GM18873 (cell line): ENCODE results near the gene DUSP6.
A peak's percentile ranks its signal among the peaks of the same experiment; 100 is the strongest.

Experiments used
- ATAC-seq: cut with Tn5 transposase; IDR thresholded peaks from one replicate; pipeline ENCODE4 v1.9.1; 2021; ENCODE audit warnings: mild to moderate bottlenecking, moderate library complexity, moderate number of reproducible peaks; ENCODE audit not compliant: unreplicated experiment, low FRiP score

The DUSP6 gene, protein sequence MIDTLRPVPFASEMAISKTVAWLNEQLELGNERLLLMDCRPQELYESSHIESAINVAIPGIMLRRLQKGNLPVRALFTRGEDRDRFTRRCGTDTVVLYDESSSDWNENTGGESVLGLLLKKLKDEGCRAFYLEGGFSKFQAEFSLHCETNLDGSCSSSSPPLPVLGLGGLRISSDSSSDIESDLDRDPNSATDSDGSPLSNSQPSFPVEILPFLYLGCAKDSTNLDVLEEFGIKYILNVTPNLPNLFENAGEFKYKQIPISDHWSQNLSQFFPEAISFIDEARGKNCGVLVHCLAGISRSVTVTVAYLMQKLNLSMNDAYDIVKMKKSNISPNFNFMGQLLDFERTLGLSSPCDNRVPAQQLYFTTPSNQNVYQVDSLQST

DNA sequence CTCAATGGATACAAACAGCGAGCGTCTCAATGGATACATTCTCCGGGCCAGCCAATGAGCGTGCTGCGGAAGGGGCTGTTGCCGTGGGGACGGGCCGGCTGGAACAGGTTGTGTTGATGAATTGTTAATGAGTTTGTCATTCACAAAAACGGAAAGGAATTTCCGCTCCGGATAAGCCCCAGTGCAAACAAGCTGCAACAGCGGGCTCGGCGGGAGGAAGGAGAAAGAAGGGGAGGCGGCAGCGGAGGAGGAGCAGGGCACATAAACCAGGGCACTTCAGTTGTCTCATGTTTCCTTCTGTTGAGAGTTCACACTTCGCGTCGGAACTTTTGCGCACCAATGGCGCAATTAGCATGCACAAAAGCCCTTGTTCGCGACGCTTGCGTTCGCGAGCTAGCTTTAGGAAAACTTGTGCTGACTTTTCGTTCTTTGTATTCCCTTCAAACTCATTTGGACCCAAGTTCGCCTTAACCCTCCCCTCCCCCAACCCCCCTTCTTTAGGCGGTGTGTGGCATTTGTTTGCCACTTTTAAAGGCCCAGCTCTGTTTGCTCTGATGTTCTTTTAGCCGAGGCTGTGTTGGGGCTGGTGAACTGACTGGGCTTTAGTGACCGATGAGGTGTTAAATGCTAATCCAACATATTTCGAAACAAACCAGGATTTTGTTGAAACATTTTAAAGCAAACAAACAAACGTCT lies at the start of gene DUSP6:
Gene DUSP6, minus strand, starts transcription at position 10 of the 696 bp plus-strand sequence. CDS start 462 bp downstream, outside the sequence.
- peak; percentile 65 for ATAC-seq

DNA sequence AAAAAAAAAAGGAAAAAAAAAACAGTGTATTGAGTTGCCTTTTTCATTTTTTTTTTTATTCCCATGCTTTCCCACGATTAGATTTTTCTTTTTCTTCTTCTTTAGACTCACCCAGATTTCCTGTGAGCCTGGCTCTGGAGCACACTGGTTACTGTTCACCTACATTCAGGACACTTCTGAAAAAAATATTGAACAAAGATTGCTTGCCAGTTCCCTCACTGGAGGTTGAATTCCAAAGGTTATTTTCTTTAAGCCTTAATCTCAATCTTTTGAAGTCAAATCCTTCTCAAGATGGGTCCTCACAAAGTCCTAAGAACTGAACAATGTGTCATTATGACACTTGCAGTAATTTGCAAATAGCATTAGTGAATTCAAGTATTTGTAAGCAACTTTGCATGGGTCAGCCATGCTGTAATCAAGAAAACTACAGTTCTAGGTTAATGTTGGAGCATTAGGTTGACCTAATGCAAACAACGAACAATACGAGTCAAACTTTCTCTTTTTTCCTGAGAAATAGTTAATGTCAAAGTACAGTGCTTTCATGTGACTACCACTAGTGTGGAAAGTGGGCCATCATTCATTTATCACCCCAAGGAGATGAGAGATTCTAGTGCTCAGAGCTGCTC lies 49.2 kb upstream of the DUSP6 start:
- no peak for ATAC-seq

DNA sequence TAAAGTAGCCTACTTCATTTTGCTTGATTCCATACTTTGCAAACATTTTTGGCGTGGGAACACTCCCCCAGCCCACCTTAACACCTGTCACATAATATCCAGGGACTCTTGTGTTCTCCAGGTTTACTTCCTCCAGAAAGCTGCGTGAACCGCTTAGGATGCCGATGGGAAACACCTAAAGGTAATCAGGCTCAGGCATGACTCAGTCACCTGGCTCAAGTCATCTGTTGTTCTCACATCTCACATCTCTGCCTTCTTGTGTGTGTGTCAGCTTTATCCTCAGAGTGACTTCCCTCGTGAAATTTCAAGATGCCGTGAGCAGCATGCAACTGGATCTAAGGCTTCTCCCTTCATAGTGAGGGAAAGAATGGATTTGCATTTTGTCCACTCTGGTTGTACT lies 48.1 kb upstream of the DUSP6 start:
- ATAC-seq: no peak

DNA sequence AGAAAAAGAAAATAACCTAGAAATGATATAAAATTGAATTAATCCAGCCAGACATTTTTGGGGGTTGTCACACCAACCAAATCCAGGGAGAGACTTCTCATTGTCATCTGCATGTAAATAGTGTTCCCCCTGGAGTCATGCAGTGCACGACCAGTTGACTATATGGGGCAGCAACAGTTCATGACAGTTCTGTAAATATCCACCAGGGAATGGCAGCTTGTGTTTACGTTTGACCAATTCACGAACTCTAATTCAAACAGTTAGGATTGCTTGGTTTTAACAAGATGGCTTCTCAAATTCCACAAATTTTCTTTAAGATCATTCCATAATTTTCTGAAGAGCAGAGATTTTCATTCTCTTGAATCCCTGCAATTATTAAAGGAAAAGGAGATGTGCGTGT lies 43.4 kb upstream of the DUSP6 start:
- no peak for ATAC-seq

DNA sequence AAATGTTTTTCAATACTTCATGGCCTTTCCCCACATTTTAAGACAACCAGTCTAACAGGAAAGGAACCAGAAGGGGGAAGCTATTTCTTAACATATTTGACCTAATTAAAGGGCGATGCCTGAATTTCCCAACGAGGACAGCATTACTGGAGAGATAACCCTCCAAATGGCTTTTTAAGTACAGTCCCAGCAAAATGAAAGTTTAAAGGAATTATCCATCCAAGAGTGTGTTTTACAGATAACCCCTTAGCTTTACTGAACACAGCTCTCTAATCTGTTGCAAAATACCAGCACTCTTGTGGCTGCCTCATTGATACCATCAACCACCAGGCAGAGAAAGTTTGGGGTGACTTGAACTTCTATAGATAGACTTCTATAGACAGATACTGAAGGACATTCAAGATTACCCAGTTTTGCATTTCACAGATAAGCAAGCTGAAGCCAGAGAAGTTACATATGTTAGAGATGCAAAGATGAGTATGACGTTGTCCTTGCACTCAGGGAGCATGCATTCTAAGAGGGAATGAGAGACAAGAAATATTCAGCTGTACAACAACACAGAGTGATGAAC lies 41.3 kb upstream of the DUSP6 start:
- no peak for ATAC-seq

DNA sequence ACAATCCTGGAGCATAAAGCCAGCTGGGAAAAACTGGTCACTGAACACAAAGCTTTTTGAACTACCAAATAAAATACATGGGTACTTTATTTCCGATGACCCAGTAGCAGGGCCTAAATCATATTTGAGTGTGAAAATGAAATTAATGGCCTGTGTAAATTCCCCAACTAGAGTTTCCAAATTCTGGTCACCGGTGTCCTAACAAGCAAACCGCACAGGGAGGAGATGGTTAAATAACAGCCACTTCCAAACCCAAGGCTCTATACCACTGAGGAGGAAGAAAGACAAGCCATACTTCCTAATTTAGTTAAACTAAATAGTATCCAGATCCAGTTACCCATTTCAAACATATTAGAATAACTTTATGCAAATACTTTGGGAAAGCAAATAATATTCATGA lies 40.1 kb upstream of the DUSP6 start:
- no peak for ATAC-seq

DNA sequence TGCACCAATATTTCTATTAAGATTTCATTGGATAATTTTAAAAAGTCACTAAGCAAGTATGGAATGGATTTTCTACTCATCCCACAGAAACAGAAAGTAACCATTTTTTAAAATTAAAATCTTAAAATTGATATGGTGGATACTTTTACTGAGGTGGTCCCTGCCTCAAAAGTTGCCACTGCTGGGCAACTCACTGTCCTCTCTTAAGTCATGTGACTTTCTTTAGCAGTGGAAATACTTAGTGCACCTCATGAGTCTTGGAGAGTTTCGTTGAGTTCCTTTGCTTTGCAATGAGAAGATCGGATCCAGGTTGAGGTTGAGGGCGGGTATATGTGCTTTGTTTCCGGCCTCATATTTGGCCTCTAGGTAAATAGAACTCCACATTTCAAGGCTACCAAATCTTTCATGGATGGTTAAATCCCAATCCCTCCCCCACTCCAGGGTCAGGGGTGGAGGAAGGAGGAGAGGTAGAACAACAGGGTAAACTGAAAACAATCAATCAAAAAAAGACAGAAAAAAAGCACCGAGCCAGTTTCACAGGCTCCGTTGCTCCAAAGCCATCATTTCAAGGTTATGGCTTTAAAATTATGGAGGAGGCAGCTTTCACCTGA lies 39.5 kb upstream of the DUSP6 start:
- ATAC-seq: no peak

DNA sequence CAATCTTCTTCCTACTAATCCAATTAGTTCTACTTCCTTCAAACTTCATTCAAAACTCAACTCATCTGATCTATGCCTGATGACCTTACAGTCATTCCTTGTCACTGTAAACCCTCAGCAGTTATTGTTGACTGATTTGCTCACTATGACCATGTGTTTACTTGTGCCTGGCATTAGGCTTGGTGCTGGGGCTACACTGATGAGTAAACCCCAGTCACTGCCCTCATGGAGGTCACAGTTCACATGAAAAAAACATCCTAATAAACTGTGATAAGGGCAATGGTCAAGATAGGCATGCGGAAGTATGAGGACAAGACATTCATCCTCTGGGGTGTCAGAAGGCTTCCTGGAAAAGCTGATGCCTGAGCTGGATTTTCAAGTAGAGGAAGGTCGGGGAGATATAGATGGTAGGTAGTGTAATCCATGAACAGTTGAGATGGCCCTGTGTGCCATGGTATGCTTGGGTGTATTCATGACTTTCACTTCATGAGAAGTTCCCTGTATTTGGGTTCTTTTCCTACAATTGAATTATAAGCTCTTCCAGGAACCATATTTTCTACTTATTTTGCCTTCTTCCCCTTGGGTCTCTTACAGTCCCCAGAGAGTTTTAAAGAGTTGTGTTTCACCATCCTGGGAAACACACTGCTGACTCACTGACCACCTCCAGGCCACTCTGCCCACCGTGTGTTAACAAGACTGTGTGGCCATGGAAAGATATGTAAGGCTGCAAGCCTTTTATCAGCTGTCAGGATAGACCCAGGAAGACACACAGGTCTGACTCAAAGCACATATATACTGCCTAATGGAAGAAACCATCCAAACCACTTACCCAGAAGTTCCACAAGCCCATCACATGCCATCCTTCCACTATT lies 38.7 kb upstream of the DUSP6 start:
- no peak for ATAC-seq

DNA sequence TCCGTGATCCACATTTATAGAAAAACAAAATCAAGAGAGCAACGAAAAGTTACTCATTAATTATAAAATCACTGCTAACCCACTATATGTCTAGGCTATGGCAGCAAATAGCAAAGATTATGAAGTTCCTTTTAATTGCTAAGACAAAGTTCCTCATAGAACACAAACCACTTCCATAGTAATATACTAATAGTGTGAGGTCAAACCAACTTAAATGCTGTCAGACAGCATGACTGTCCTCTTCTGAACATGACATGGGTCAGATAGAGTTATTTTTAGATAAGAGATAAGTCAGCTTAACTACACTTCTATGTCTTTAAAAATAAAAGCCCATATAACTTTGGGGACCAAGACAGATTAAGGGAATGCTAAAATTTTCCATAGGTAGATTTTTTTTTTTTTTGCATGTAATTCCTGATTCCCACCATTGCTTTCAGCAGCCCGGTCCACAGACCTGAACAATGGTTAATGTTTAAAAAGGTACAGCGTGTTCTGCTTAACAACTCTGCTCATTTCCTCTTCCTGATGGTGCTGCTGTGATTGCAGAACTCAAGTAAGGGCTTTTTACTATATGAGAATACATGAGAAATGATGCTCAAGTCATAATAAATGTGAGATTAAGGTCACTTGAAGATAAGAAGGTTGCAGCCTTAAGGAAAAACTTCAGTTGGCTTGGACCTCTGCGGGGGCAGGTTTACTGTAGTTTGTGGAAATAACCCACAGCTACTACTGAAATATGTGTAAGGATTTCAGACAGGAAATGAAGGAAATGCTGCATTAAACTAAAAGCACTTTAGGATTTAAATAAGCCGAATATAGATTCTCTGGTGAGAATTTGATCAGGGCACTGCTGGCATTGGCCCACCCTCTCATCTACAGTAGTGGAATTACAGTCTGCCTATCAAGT lies 37.7 kb upstream of the DUSP6 start:
- ATAC-seq: peak; percentile 90

DNA sequence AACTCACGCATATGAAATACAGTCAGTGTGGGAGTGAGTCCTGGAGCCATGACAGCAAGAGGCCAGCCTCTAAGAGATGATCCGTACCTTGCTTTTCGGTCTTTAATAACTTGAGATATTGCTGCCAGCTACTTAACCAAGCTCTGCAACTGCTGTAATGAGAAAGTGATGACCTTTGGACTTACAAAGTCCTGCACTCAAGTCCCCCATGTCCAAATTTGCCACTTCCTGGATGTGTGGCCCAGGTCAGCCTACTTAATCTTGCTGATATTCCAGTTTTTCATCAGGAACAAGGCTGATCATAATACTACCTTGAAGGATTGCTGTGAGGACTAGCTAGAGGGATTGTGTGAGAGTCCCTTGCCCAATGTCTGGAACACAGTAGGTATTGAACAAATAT lies 33.8 kb upstream of the DUSP6 start:
- no peak for ATAC-seq

DNA sequence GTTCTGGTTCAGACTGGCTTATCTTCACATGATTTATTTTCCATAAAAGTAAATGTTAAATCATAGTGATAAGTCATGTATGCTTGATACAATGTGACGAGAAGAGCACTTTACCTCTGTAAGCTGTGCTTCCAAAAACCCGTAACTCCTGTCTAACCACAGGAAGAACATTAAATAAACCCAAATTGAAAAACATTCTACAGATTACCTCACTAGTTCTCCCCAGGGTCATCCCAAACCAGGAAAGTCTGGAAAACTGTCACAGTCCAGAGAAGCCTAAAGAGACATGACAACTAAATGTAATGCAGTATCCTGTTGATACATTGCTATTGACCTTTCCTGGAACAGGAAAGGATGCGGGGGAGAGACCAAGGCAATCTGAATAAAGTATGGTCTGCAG lies 32.5 kb upstream of the DUSP6 start:
- no peak for ATAC-seq

DNA sequence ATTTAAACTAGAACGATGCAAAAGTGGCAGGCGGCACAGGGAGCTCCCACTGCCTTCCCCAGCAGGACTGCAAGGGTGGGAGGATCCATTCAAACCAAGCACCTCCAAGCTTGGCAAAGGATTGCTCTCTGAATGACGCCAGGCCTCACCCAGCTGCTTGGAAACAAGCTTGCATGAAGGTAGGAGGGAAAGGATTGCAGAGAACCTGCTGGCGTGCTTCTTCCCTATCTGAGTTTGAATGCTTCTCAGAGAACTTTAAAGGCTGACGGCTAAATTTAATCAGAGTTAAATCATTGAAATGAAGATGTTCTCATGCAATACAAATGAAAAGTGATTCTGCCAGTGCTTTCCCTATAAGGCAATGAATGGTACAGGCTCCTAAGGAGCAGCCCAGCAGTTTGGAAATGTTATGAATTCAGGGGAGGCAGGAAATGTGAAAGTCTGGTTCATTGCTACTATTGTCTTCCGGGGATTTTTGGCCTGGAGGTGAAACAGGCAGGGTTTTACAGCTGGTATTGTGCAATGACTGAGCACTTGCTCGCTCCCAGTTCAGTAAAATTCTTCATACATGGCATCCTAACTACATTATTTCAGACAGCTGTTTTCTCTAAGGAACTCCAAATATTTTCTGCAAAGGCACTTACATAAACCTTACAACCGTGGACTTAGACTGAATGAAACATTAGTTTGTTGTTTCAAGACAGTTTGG lies 31.9 kb upstream of the DUSP6 start:
- ATAC-seq: no peak

DNA sequence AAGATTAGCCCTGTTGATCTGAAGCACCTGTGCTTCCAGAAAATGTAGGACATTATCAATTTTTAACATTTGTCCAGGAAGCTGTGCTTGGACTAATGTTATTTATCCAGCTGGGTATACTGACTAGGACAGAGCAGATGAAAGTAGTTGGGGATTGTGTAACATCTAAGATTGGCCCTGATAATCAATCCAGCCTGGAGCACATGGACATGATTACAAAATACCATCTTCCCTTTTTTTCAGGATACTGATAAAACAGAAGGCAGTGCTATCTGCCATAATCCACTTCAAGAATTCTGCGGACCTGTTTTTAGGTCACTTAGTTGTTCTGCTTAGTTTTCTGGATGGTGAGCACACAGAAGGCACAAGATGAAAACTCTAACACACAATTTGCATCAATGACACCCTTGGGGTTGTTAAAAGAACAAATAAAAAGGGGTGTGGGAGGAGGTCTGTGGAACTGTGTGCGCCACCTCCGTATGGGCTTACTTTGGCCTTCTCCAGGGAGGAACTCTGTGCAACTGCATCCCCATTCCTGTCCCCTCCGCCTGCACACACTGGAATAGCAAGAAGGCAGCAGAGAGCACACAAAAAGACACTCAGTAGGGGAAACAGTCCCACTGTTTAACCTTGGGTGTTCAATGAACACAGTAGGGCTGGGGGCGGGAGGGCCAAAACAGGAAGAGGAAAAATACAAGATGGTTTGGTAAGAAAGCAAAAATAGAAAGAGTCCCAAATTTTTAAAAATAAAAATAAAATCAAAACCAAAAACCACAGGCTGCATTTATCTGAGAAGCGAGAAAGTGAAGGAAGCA lies 31.1 kb upstream of the DUSP6 start:
- no peak for ATAC-seq

DNA sequence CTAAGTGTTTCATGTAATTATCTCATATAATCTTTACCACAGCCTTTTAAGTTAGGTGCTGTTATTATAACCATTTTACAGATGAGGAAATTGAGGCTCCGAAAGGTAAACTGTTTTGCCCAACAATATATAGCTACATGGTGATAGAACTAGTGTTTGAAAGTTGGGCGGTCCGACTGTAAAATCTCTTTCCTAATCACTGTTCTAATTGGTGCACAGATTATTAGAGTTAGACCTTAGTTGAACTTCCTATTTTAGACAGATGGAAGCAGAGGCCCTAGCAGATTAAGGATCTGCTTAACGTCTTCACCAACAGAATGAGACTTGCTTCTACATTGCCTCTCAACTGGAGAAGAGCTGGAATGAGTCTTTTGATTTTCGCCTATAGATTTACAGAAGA lies 30.0 kb upstream of the DUSP6 start:
- ATAC-seq: no peak

DNA sequence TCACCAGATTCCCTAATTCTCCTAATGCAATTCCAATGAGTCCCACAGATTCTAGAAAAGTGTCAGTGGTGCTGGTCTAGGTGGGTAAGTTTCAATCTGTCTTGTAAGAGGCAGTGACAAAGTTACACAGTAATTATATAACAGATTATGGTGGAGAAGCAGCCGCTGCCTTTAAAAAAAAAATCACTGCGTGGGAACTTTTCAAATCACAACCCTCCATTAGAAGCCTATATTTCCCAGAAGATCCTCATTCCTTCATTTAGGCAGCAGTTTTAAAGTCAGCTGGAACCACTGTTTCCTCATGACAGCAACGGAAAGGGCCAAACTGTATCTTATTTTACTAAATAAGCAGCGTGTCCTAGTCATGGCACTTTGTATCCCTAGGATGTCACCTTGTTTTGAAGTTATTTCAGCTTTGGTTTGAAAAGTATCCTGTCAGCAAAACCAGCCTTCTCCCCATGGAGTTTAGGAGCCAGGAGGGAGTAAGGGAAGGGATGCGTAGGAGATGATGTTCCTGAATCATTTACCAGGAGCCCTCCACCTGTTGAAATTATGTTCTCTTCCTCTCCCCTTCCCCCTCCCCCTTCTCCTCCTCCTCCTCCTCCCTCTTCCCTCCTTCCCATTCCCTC lies 27.7 kb upstream of the DUSP6 start:
- ATAC-seq: no peak

DNA sequence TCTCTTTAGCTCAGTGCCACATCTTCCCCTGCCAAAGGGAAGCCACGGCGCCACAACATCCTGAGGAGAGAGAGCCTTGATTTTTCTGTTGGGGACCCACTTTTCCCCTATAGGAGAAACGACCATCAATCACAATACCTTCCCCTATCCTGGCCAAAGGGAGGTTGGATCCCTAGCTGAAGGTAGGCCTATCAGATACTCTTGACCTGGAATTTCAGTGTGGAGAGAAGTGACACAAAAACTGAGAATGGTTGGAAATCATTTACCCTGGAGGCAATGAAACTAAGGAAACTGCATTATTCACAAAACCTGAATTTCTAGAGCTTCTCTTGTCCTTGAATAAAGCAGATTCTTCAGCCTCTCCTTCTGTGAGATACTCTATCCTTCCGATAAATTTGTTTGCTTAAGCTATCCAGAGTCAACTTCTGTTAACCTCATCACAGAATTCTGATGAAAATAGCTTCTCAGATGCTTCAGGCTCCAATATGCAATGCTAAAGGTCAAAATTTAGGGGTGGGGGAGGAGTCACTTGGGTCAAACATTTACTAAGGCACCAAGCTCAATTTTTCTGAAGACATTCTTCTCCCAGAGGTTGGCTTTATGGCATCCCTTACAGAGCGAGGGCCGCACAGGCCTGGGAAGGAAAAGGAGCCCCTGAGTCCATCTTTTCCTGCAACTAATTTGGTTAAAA lies 27.0 kb upstream of the DUSP6 start:
- ATAC-seq: no peak
